GM12878 (cell line): ENCODE measurements around the gene ZDHHC5. TPM values are rescaled to one million over a fixed set of nuclear protein-coding genes. Genes with fewer than 3 reads are reported as not detected.
A peak's percentile ranks its signal among the peaks of the same experiment; 100 is the strongest.

Experiments
- BACH1 ChIP-seq: fragments of 450-650 bp; IDR thresholded peaks from 2 replicates; pipeline ENCODE4 v1.6.1; 2017; ENCODE audit warnings: mild to moderate bottlenecking, borderline replicate concordance
- BCL3 ChIP-seq: IDR thresholded peaks from 2 replicates; pipeline ENCODE4 v1.6.1; 2011; ENCODE audit warnings: borderline replicate concordance, low read depth, mild to moderate bottlenecking, moderate library complexity, low read length; ENCODE audit not compliant: insufficient read depth, poor library complexity, severe bottlenecking
- CBX5 ChIP-seq: sonication (generic); IDR thresholded peaks from 2 replicates; pipeline ENCODE4 v1.6.1; 2016; ENCODE audit warnings: low read depth, moderate library complexity, mild to moderate bottlenecking, inconsistent platforms
- E2F4 ChIP-seq: IDR thresholded peaks from 2 replicates; pipeline ENCODE4 v1.6.1; 2012; ENCODE audit warnings: low read depth, low read length, improper control_type of control experiment
- HDAC6 ChIP-seq: fragments of 200-600 bp; sonication (generic); IDR thresholded peaks from one replicate; pipeline ENCODE4 v1.8.0; 2017; ENCODE audit warnings: antibody characterized with exemption; ENCODE audit not compliant: unreplicated experiment
- LARP7 ChIP-seq: fragments of 450-650 bp; IDR thresholded peaks from 2 replicates; pipeline ENCODE4 v1.6.1; 2017; ENCODE audit warnings: mild to moderate bottlenecking
- MAX ChIP-seq: IDR thresholded peaks from 2 replicates; pipeline ENCODE4 v1.6.1; 2012; ENCODE audit warnings: low read depth, low read length, improper control_type of control experiment
- NKRF ChIP-seq: fragments of 450-650 bp; conservative IDR thresholded peaks from 2 replicates; pipeline ENCODE4 v1.6.1; 2017; ENCODE audit warnings: mild to moderate bottlenecking, moderate library complexity
- NR2F1 ChIP-seq: fragments of 450-650 bp; conservative IDR thresholded peaks from 2 replicates; pipeline ENCODE4 v1.6.1; 2017; ENCODE audit warnings: mild to moderate bottlenecking
- POLR2AphosphoS2 ChIP-seq: IDR thresholded peaks from 2 replicates; pipeline ENCODE4 v1.6.1; 2011; ENCODE audit warnings: low read depth, mild to moderate bottlenecking, low read length, improper control_type of control experiment, moderate library complexity
- SPI1 ChIP-seq: IDR thresholded peaks from 2 replicates; pipeline ENCODE4 v1.6.1; 2011; ENCODE audit warnings: low read depth, mild to moderate bottlenecking, low read length, moderate library complexity, borderline replicate concordance; ENCODE audit not compliant: insufficient read depth
- STAT3 ChIP-seq: IDR thresholded peaks from 2 replicates; pipeline ENCODE4 v1.6.1; 2011; ENCODE audit warnings: low read depth, low read length, improper control_type of control experiment
- TAF1 ChIP-seq: IDR thresholded peaks from 2 replicates; pipeline ENCODE4 v1.6.1; 2011; ENCODE audit warnings: mild to moderate bottlenecking, low read depth, low read length, borderline replicate concordance
- ZBED1 ChIP-seq: IDR thresholded peaks from 2 replicates; pipeline ENCODE4 v1.6.1; 2016; ENCODE audit warnings: borderline replicate concordance
- ZBTB11 ChIP-seq: fragments of 450-650 bp; formaldehyde crosslinking; IDR thresholded peaks from 2 replicates; pipeline ENCODE4 v1.5.0; 2022; ENCODE audit warnings: mild to moderate bottlenecking, missing genetic modification characterization
- ZBTB4 ChIP-seq: fragments of 450-650 bp; formaldehyde crosslinking; IDR thresholded peaks from 2 replicates; pipeline ENCODE4 v1.4.0; 2022; ENCODE audit warnings: mild to moderate bottlenecking, moderate library complexity
- ZNF207 ChIP-seq: fragments of 450-650 bp; IDR thresholded peaks from 2 replicates; pipeline ENCODE4 v1.6.1; 2014; ENCODE audit warnings: antibody characterized with exemption, mild to moderate bottlenecking, borderline replicate concordance
- polyA plus RNA-seq, 11 experiments: library from polyadenylated mRNA; depleted of rRNA in 4 of 11; unstranded in 6 of 11; stranded (reverse) in 5 of 11; fragments of >200 nt; fragmentation: Nextera tagmentation in 4 of 11; fragmentation: Illumina TruSeq in 1 of 11; extraction: Ambion mirVana in 4 of 11; extraction: Trizol in 1 of 11; gene quantifications; 1 replicate in 1 of 11; 2 replicates in 10 of 11; pipeline versions ENCODE4 v1.2.1 to v1.2.3, GENCODE V29; 2011 to 2016; ENCODE audit warnings: inconsistent platforms in 2 of 11, missing spikeins in 2 of 11, low read depth in 1 of 11
- total RNA-seq, 4 experiments: library from RNA; depleted of rRNA in 3 of 4; stranded (reverse); fragments of >200 nt in 3 of 4; fragmentation: Illumina TruSeq in 1 of 4; extraction: Trizol in 1 of 4; gene quantifications; 2 replicates each; pipeline versions ENCODE4 v1.2.1 to v1.2.3, GENCODE V29; 2013 to 2021

Gene ZDHHC5
- total and polyA plus RNA-seq, 10 of the 15 experiments (the other 5 are each of a cell fraction or from before 2014, with no cell fraction given), result 3.9 to 61.3 (median 37.6) TPM

- TF ChIP-seq ZBTB11 (peak; percentile 61), MAX (peak; percentile 43; the same call in 1 of the 2 replicates), ZBTB4 (no peak), ZNF207 (no peak; the same call in none of the 2 replicates), POLR2AphosphoS2 (peak; percentile 71; the same call in 1 of the 2 replicates), NKRF (peak; percentile 90), E2F4 (peak; percentile 20; the same call in 1 of the 2 replicates), LARP7 (peak; percentile 94), BACH1 (peak; percentile 86), ZBED1 (peak; percentile 22; the same call in 1 of the 2 replicates), SPI1 (peak; percentile 10; the same call in 1 of the 2 replicates), CBX5 (no peak), HDAC6 (no peak), TAF1 (peak; percentile 87), NR2F1 (peak; percentile 76), STAT3 (no peak), BCL3 (peak; percentile 25)
These were observed at the start of gene ZDHHC5 (continued) for GRCh38 chr11:57667736-57668433.
